A549 (cell line): ENCODE data around the gene TRAF1.

ENCODE experiments used
- NR3C1 ChIP-seq: fragments of >200 bp; sonication (Bioruptor Twin); formaldehyde crosslinking; IDR thresholded peaks from 3 replicates; pipeline ENCODE4 v1.6.1; 2017
- TF ChIP-seq, protein P1 (sequence below): fragments of >200 bp; sonication (Bioruptor Twin); formaldehyde crosslinking; IDR thresholded peaks from 3 replicates; pipeline ENCODE4 v1.5.1; 2016
- TF ChIP-seq, protein P2 (sequence below): fragments of 200-600 bp; sonication (generic); IDR thresholded peaks from 2 replicates; pipeline ENCODE4 v1.6.1; 2016; ENCODE audit warnings: antibody characterized with exemption, mild to moderate bottlenecking, moderate library complexity

DNA sequence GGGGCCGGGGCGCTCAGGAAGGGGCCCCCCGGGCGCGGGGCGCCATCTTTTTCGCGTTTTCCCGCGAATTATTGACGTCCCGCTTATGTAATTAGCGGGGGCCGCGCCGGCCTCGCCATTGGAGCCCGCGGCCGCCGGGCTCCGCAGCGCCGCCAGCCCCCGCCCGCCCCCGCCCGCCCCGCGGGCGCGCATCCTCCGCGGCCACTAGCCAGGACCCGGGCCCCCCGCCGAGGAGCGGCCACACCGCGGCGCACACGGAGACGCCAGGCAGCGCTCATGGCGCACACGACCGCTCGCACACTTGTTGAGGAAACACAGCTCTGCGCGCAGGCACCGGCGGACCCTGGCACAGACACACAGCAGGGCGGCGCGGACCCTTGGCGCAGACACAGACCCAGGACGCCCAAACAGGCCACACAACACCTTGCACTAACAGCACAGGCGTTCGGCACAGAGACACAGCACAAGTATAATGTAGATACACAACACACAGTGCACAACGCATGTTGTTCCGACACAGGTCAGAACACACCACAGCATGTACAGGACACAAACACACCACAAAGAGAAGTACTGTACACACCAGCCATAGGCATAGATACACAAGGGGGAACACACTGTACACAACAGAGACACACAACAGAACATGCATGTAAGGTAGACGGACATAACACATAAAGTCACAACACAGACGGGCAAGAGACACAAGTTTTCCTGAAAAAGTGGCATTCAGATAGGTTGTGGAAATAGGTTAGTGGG, 49.1 kb downstream of the TRAF1 start:
- TF ChIP-seq, protein P1, sequence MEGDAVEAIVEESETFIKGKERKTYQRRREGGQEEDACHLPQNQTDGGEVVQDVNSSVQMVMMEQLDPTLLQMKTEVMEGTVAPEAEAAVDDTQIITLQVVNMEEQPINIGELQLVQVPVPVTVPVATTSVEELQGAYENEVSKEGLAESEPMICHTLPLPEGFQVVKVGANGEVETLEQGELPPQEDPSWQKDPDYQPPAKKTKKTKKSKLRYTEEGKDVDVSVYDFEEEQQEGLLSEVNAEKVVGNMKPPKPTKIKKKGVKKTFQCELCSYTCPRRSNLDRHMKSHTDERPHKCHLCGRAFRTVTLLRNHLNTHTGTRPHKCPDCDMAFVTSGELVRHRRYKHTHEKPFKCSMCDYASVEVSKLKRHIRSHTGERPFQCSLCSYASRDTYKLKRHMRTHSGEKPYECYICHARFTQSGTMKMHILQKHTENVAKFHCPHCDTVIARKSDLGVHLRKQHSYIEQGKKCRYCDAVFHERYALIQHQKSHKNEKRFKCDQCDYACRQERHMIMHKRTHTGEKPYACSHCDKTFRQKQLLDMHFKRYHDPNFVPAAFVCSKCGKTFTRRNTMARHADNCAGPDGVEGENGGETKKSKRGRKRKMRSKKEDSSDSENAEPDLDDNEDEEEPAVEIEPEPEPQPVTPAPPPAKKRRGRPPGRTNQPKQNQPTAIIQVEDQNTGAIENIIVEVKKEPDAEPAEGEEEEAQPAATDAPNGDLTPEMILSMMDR: no peak; the same call in 2 of the 3 replicates
- TF ChIP-seq, protein P2, sequence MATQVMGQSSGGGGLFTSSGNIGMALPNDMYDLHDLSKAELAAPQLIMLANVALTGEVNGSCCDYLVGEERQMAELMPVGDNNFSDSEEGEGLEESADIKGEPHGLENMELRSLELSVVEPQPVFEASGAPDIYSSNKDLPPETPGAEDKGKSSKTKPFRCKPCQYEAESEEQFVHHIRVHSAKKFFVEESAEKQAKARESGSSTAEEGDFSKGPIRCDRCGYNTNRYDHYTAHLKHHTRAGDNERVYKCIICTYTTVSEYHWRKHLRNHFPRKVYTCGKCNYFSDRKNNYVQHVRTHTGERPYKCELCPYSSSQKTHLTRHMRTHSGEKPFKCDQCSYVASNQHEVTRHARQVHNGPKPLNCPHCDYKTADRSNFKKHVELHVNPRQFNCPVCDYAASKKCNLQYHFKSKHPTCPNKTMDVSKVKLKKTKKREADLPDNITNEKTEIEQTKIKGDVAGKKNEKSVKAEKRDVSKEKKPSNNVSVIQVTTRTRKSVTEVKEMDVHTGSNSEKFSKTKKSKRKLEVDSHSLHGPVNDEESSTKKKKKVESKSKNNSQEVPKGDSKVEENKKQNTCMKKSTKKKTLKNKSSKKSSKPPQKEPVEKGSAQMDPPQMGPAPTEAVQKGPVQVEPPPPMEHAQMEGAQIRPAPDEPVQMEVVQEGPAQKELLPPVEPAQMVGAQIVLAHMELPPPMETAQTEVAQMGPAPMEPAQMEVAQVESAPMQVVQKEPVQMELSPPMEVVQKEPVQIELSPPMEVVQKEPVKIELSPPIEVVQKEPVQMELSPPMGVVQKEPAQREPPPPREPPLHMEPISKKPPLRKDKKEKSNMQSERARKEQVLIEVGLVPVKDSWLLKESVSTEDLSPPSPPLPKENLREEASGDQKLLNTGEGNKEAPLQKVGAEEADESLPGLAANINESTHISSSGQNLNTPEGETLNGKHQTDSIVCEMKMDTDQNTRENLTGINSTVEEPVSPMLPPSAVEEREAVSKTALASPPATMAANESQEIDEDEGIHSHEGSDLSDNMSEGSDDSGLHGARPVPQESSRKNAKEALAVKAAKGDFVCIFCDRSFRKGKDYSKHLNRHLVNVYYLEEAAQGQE: no peak
- TF ChIP-seq NR3C1: no peak
